GM21390 (cell line): ENCODE data around the gene ST6GALNAC2.
"Not testable (repeated sequence)": the region's sequence is repeated elsewhere in the genome, so short reads cannot be mapped to it uniquely, and the experiment has no call there.

Source experiments
- ATAC-seq: cut with Tn5 transposase; IDR thresholded peaks from one replicate; pipeline ENCODE4 v1.9.1; 2021; ENCODE audit not compliant: unreplicated experiment

The ST6GALNAC2 gene

GRCh38 chr17:76570877-76571471 lies 14.7 kb downstream of the ST6GALNAC2 start:
- no peak for ATAC-seq

- no peak for ATAC-seq
These were observed 15.2 kb downstream of the ST6GALNAC2 start for GRCh38 chr17:76570457-76570856.

GRCh38 chr17:76569607-76570279 lies 15.9 kb downstream of the ST6GALNAC2 start:
- no peak for ATAC-seq

GRCh38 chr17:76568811-76569221 lies 16.8 kb downstream of the ST6GALNAC2 start:
- ATAC-seq, result no peak

DNA sequence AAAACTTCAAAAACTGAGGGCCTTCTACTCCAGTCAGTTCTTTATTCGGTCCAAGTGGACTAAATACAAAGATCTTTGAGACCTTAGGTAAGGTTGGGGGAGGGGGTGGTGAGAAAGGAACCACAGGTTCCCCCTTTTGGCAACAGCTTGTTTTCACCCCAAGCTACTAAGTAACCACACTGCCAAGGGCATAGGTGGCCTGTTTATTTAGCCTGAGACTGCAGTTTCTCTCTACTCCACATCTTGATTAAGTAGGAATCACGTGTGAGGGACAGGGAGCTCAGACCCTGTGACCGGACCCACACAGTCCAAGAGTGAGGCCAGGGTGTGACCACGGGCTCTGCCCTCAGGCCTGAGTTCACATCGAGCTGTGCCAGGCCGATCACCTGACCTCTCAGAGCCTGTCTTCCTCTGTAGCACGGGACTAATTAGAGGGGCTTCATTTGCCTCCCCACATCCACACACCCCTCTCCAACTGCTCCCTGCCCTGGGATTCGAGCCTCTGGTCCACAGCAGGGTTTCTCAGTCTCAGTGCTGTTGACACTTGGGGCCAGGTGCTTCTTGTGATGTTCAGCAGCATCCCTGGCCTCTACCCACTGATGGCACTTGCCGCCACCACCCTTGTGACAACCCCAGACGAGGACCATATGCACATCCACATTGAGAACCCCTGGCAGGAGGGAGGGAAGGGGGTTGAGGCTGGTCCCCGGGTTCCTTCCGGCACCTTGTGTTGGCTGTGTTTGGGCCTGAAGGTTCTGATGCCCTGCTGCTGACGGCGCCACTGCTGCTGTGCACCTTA lies 17.8 kb downstream of the ST6GALNAC2 start:
- ATAC-seq, result no peak

DNA sequence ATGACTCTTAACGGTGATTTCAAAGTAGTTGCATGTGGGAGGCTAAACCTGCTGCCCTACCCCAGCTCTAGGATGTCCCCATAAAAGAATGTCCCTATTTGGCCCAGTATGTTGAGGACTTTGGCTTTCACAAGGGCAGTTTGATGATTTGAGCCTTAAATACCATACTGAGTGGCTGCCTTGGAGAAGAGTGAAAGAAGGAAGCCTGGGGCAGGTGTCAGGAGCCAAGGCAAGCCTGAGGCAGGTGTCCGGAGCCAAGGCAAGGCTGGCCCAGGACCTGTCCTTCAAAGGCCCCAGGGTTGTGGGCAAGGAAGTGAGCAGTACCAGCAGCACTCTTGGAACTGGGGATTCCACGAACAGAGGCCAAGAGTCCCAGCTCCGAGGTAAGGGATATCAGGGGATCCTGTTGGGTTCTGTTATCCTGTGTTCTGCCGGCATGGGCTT lies 18.6 kb downstream of the ST6GALNAC2 start:
- ATAC-seq, result no peak

DNA sequence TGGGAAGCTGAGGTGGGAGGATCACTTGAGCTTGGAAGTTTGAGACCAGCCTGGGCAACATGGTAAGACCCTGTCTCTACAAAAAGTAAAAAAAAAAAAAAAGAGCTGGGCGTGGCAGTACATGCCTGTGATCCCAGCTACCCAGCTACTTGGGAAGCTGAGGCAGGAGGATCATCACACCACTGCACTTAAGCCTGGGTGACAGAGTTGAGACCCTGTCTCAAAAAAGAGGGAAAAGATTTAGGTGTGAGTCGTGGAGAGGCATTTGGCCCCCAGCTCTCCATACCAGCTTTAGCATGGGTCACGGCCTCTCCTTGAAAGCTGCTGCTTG lies 19.1 kb downstream of the ST6GALNAC2 start:
- no peak for ATAC-seq

GRCh38 chr17:76565728-76566612 lies 19.7 kb downstream of the ST6GALNAC2 start:
- ATAC-seq, result no peak

DNA sequence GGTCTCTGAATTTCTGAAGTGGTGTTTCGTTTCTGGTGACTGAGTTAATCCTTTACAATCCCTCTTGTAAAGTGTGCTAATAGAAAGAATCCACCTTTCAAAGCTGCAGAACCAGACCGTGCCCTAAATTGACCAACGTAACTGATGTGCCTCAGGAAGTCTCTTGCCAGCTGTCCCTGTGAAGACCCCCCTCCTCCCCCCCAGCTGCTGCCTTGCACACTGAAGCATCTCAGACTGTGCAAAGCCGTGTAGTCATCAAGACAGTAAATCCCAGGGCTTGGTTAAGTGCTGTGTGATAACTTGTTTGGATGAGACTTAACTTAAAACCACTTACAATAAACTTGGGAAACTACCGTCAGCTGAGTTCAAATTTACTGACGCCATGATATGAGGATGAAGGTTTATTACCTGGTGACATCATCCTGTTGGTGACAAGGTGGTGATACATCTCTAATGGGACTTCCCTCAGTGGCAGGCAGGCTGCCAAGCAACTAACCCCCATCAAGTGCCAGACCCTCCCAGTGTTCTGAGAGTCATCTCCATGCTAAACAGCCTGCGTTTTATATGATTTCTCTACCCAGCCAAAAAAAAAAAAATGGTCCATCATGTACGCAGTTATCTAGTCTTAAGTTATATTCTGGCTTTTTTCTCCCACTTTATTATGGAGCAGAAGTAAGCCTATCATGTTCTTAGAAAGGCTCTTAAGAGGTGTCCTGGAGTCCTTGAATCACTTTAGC lies 20.5 kb downstream of the ST6GALNAC2 start:
- ATAC-seq, result not testable (repeated sequence)

GRCh38 chr17:76563359-76563758 lies 22.3 kb downstream of the ST6GALNAC2 start:
- ATAC-seq, result not testable (repeated sequence)

DNA sequence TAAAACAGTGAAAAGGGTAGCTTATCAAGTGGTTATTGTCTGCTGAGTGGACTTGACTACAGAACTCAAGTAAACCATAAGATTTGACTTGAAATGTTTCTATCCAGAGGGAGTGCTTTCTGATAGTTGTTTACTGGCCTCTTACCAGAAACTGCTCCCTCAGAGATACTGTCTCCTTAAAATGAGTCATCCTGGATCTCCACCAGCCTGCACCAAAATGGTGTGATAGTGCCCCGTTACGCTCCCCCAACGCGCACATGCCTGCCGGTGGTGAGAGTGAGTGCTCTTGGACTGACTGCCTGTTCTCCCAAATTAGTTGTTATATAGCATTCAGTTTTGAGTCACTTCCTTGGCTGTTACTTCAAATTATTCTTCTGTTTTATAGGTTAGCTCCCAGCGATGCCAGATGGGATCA lies 22.9 kb downstream of the ST6GALNAC2 start:
- ATAC-seq, result no peak

DNA sequence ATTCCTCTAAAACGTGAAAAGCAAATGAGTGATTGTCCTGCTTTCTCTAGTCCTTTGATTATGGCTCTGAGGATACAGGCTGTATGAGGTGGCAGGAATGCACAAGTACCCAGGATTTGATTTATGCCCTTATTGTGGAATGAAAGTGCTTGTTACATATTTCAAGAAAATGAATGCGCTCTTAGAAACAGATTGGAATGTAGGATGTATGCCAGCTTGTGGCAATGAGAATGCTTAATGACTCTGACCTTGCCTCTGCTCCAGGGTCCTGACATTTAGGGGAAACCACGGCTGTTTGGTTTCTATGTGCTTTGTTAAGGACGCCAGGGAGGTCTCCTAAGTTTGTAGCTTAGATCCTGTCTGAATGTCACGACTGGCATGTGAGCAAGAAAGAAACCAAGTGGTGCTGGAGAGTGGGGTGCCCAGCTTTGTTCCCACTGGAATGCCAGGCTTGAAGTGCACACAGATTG lies 23.8 kb downstream of the ST6GALNAC2 start:
- no peak for ATAC-seq

- ATAC-seq, result no peak
These were observed 24.3 kb downstream of the ST6GALNAC2 start for GRCh38 chr17:76561332-76561731.

DNA sequence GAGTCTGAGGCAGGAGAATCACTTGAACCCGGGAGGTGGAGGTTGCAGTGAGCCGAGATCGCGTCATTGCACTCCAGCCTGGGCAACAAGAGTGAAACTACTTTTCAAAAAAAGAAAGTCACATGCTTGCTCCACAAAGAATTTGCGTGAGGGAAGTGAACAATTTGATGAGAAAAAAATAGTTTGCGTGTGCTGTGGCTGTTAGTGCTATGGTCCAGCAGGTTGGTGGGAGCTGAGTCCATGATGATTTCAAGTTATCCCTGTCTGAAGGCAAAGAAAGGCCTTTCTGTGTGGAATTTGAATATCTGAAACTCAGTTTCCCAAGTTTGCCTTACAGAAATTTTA lies 24.8 kb downstream of the ST6GALNAC2 start:
- ATAC-seq, result no peak

- no peak for ATAC-seq
These were observed 25.4 kb downstream of the ST6GALNAC2 start for GRCh38 chr17:76560036-76560876.

GRCh38 chr17:76559460-76559859 lies 26.2 kb downstream of the ST6GALNAC2 start:
- ATAC-seq, result not testable (repeated sequence)

DNA sequence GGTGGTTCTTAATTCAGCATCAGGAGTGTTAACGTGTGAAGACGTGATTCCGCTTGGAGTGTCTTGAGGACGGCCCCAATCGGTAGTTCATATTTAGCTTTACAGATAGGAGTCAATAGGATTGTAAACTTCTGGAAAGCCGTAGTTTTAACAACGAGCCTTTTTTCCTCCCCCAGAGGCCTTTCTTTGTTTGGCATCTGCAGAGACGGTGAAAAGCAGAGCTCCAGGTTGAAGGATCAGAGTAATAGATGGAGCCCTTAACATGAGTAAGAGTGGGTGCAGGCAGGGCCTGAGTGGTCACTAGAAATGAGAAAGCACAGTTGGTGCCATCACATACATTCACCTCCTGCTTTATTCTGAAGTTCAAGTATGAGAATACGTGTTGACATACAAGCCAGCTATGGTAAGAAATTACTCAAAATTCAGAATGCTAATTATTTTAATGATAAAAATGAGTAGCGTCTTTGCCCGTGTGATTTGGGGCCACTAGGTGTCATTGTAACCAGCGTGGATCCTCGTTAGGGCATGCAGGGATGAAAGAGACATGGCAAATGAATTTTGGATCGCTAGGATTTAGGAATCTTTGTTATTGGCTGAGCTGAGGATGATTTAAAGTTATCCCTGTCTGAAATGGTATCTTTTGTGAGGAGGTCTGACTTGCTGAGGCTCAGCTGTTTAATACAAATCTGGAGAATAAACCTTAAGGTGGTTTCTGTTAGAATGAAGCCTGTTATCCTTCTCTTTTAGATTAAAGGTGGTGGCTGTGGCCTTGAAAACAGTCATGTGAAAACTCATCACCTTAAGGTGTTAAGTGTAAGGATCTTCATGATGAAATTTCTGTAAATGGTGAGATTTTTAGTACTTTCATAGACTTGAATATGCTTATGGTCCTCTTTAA lies 27.2 kb downstream of the ST6GALNAC2 start:
- ATAC-seq, result no peak
